HCT116 (cell line): ENCODE measurements around the gene SELENOK. TPM values are rescaled to one million over a fixed set of nuclear protein-coding genes. Genes with fewer than 3 reads are reported as not detected.

ENCODE experiments used
- ATAC-seq: fragments of 200-7000 bp; cut with Tn5 transposase; 2 replicates; pipeline ENCODE4 v1.9.1; 2020; ENCODE audit warnings: mild to moderate bottlenecking, moderate library complexity
- BruUV-seq: library from RNA; stranded (reverse); fragments of 400-500 nt; replicated peaks from 2 replicates; lab custom pipeline; 2021; lab: Mats Ljungman, UMichigan
- CTCF ChIA-PET: fragments of 300-600 bp; sonication (Branson Sonifier 250); formaldehyde crosslinking; loops from one replicate; lab custom pipeline; 2021; ENCODE audit warnings: antibody characterized with exemption; lab: Charles Lee
- POLR2A ChIA-PET: fragments of 300-600, 350-600 bp; sonication (Branson Sonifier 250); formaldehyde crosslinking; loops from one replicate; lab custom pipeline; 2021; ENCODE audit warnings: antibody characterized with exemption; lab: Charles Lee
- RAD21 ChIA-PET, 2 experiments: fragments of 300-600 bp; sonication (Branson Sonifier 250); formaldehyde crosslinking; loops; one replicate each; lab custom pipeline; 2023; ENCODE audit warnings: low total read pairs in 2 of 2; ENCODE audit not compliant: uncharacterized antibody in 2 of 2, unreplicated experiment in 2 of 2, low non-redundant PET in 1 of 2; lab: Charles Lee
- DNase-seq: peaks from one replicate; pipeline ENCODE4 v3.0.0-alpha.2; 2010; ENCODE audit warnings: low read depth, low spot score
- H2AFZ ChIP-seq: fragments of 200-600 bp; shearing (Covaris generic), sonication (generic); 2 replicates; pipeline ENCODE4 v1.6.1; 2017; ENCODE audit warnings: low read depth, mixed run types, mixed read lengths, antibody characterized with exemption, low read length; ENCODE audit not compliant: poor library complexity, severe bottlenecking
- H3K27ac ChIP-seq: 2 replicates; pipeline ENCODE4 v1.5.1; 2012; ENCODE audit warnings: low read depth, low read length
- H3K27me3 ChIP-seq: fragments of 200-600 bp; sonication (generic); 2 replicates; pipeline ENCODE4 v1.6.1; 2016; ENCODE audit warnings: mixed run types, low read length, mixed read lengths; ENCODE audit not compliant: insufficient read depth
- H3K36me3 ChIP-seq, 2 experiments: fragments of 200-500 bp in 1 of 2; fragments of 200-600 bp in 1 of 2; sonication (Bioruptor generic) in 1 of 2; sonication (generic) in 1 of 2; 2 replicates each; pipeline versions ENCODE4 v1.5.1 to v1.6.1; 2014 to 2016; ENCODE audit warnings: low read length in 2 of 2, inconsistent platforms in 1 of 2, mixed read lengths in 1 of 2, mixed run types in 1 of 2; ENCODE audit not compliant: insufficient read depth in 2 of 2, control insufficient read depth in 1 of 2
- H3K4me1 ChIP-seq, 2 experiments: fragments of 200-600 bp in 1 of 2; sonication (generic) in 1 of 2; 2 replicates each; pipeline versions ENCODE4 v1.5.1 to v1.6.1; 2012 to 2017; ENCODE audit warnings: low read length in 2 of 2, inconsistent platforms in 1 of 2, mild to moderate bottlenecking in 1 of 2, mixed read lengths in 1 of 2, mixed run types in 1 of 2, moderate library complexity in 1 of 2; ENCODE audit not compliant: insufficient read depth in 2 of 2, control insufficient read depth in 1 of 2
- H3K4me2 ChIP-seq: fragments of 200-600 bp; sonication (generic); 2 replicates; pipeline ENCODE4 v1.6.1; 2017; ENCODE audit warnings: mixed run types, low read length, mixed read lengths
- H3K4me3 ChIP-seq, 2 experiments: fragments of 200-600 bp in 1 of 2; sonication (generic) in 1 of 2; replicated peaks in 1 of 2; 2 replicates each; pipeline ENCODE4 v1.5.1; 2011 to 2016; ENCODE audit warnings: low read length in 2 of 2, control low read depth in 1 of 2, low read depth in 1 of 2, mild to moderate bottlenecking in 1 of 2, mixed read lengths in 1 of 2, mixed run types in 1 of 2
- H3K79me2 ChIP-seq: fragments of 200-600 bp; sonication (generic); 2 replicates; pipeline ENCODE4 v1.6.1; 2017; ENCODE audit warnings: mild to moderate bottlenecking, mixed run types, low read length, moderate library complexity, mixed read lengths; ENCODE audit not compliant: insufficient read depth
- H3K9ac ChIP-seq: fragments of 200-600 bp; sonication (generic); 2 replicates; pipeline ENCODE4 v1.6.1; 2016; ENCODE audit warnings: low read length, mixed read lengths
- H3K9me2 ChIP-seq: fragments of 200-600 bp; sonication (generic), shearing (Covaris generic); 2 replicates; pipeline ENCODE4 v1.6.1; 2017; ENCODE audit warnings: mixed run types, mild to moderate bottlenecking, moderate library complexity; ENCODE audit not compliant: insufficient read depth
- H3K9me3 ChIP-seq, 2 experiments: fragments of 200-500 bp in 1 of 2; fragments of 200-600 bp in 1 of 2; sonication (Bioruptor generic) in 1 of 2; sonication (generic) in 1 of 2; 2 replicates each; pipeline ENCODE4 v1.6.1; 2014 to 2017; ENCODE audit warnings: low read length in 2 of 2, mixed read lengths in 2 of 2, inconsistent platforms in 1 of 2, low read depth in 1 of 2, mild to moderate bottlenecking in 1 of 2, mixed run types in 1 of 2, moderate library complexity in 1 of 2; ENCODE audit not compliant: control insufficient read depth in 1 of 2, insufficient read depth in 1 of 2
- H4K20me1 ChIP-seq: fragments of 200-600 bp; sonication (generic), shearing (Covaris generic); 2 replicates; pipeline ENCODE4 v1.6.1; 2017; ENCODE audit warnings: mixed run types, mild to moderate bottlenecking, moderate library complexity; ENCODE audit not compliant: insufficient read depth
- ATF3 ChIP-seq: IDR thresholded peaks from 2 replicates; pipeline ENCODE4 v1.6.1; 2012
- CBX3 ChIP-seq: IDR thresholded peaks from 2 replicates; pipeline ENCODE4 v1.6.1; 2012; ENCODE audit warnings: low read depth
- CEBPB ChIP-seq: IDR thresholded peaks from 2 replicates; pipeline ENCODE4 v1.6.1; 2012; ENCODE audit warnings: low read depth
- CTCF ChIP-seq, 3 experiments: fragments of 200-600 bp in 1 of 3; sonication (generic) in 1 of 3; IDR thresholded peaks in 2 of 3; conservative IDR thresholded peaks in 1 of 3; 2 replicates each; pipeline ENCODE4 v1.5.1; 2012 to 2017; ENCODE audit warnings: low read depth in 2 of 3, low read length in 2 of 3, antibody characterized with exemption in 1 of 3, borderline replicate concordance in 1 of 3, control low read depth in 1 of 3, mild to moderate bottlenecking in 1 of 3, mixed read lengths in 1 of 3, mixed run types in 1 of 3, moderate library complexity in 1 of 3; ENCODE audit not compliant: insufficient read depth in 1 of 3
- ELF1 ChIP-seq: IDR thresholded peaks from 2 replicates; pipeline ENCODE4 v1.6.1; 2012; ENCODE audit warnings: low read depth, borderline replicate concordance
- EZH2 ChIP-seq: fragments of 200-600 bp; sonication (generic); IDR thresholded peaks from 2 replicates; pipeline ENCODE4 v1.6.1; 2017; ENCODE audit warnings: antibody characterized with exemption, mixed run types
- EZH2phosphoT487 ChIP-seq: fragments of 200-600 bp; IDR thresholded peaks from 2 replicates; pipeline ENCODE4 v1.6.1; 2018; ENCODE audit warnings: antibody characterized with exemption, borderline replicate concordance
- FOSL1 ChIP-seq: IDR thresholded peaks from 2 replicates; pipeline ENCODE4 v1.6.1; 2012; ENCODE audit warnings: low read depth
- JUND ChIP-seq: IDR thresholded peaks from 2 replicates; pipeline ENCODE4 v1.6.1; 2012
- MAX ChIP-seq: IDR thresholded peaks from 2 replicates; pipeline ENCODE4 v1.6.1; 2012
- POLR2A ChIP-seq: IDR thresholded peaks from 2 replicates; pipeline ENCODE4 v1.7.0; 2011; ENCODE audit warnings: borderline replicate concordance; ENCODE audit not compliant: insufficient read depth, insufficient read length; ENCODE audit errors: extremely low read depth
- RAD21 ChIP-seq: IDR thresholded peaks from 2 replicates; pipeline ENCODE4 v1.6.1; 2012; ENCODE audit warnings: low read depth, mild to moderate bottlenecking
- SIN3A ChIP-seq: IDR thresholded peaks from 2 replicates; pipeline ENCODE4 v1.6.1; 2012; ENCODE audit warnings: low read depth
- SP1 ChIP-seq: IDR thresholded peaks from 2 replicates; pipeline ENCODE4 v1.6.1; 2012; ENCODE audit warnings: low read depth
- SRF ChIP-seq: IDR thresholded peaks from 2 replicates; pipeline ENCODE4 v1.6.1; 2012; ENCODE audit warnings: low read depth
- TCF7L2 ChIP-seq: IDR thresholded peaks from 2 replicates; pipeline ENCODE4 v1.7.0; 2011; ENCODE audit warnings: borderline replicate concordance, inconsistent platforms; ENCODE audit not compliant: insufficient read depth, insufficient read length; ENCODE audit errors: extremely low read depth
- ZBTB33 ChIP-seq: IDR thresholded peaks from 2 replicates; pipeline ENCODE4 v1.6.1; 2011; ENCODE audit warnings: mild to moderate bottlenecking, low read length, moderate library complexity; ENCODE audit not compliant: insufficient replicate concordance; ENCODE audit errors: extremely low read depth
- ZFX ChIP-seq: fragments of 450-650 bp; IDR thresholded peaks from 2 replicates; pipeline ENCODE4 v1.6.1; 2017
- intact Hi-C: fragments of 100-400 bp; cut with micrococcal nuclease; formaldehyde crosslinking; loops from 2 replicates; pipeline ENCODE4 v1.10.0; 2022
- total RNA-seq: library from RNA; stranded (reverse); gene quantifications from one replicate; pipeline ENCODE4 v1.2.1, GENCODE V29; 2021; ENCODE audit not compliant: unreplicated experiment

Gene SELENOK
- total RNA-seq, 1 experiment from 2014 or later = 35.1 TPM

- ChIA-PET POLR2A (no interaction called here), CTCF (no interaction called here), RAD21 (no interaction called here)
- no peak overlapping the region for H3K4me2 ChIP-seq
- intact Hi-C loops = no loop called here
- DNase-seq (no peak), ATAC-seq (no peak)
- no peaks in the 10 kb centered on the region for H4K20me1 ChIP-seq
- peaks cover 7 to 23% of the 10 kb centered on the region in 2 experiments; a peak in 3 of 4 replicates for H3K36me3 ChIP-seq
- no peak overlapping the region for H3K4me3 ChIP-seq
- no peak for TF ChIP-seq CEBPB
- no peak for TF ChIP-seq ELF1
- TF ChIP-seq SIN3A = no peak
- TF ChIP-seq TCF7L2 = no peak
- no peak for TF ChIP-seq ZFX
- TF ChIP-seq CTCF (IDR thresholded peaks at IDR 0.05 in 2 of 3, conservative IDR thresholded peaks at IDR 0.05 in 1 of 3; ENCODE audit: borderline replicate concordance in 1 of 3, insufficient read depth in 1 of 3, low read depth in 2 of 3, low read length in 2 of 3) = no peak
- TF ChIP-seq CBX3 = no peak
- TF ChIP-seq ZBTB33 = no peak
- no peak for TF ChIP-seq SRF
- no peak for TF ChIP-seq JUND
- TF ChIP-seq RAD21 = no peak
- TF ChIP-seq EZH2 = no peak
- TF ChIP-seq SP1 = no peak
- no peak for TF ChIP-seq ATF3
- no peak for TF ChIP-seq MAX
- TF ChIP-seq POLR2A = no peak
- no peak for TF ChIP-seq FOSL1
- no peak for TF ChIP-seq EZH2phosphoT487
- no TSS peak for BruUV-seq
- no peaks in the 10 kb centered on the region for H3K9me2 ChIP-seq
- no peak overlapping the region for H3K27ac ChIP-seq
- no peak overlapping the region for H2AFZ ChIP-seq
- H3K79me2 ChIP-seq = peaks cover 37% of the 10 kb centered on the region
- H3K9me3 ChIP-seq = no peaks in the 10 kb centered on the region
- no peaks in the 10 kb centered on the region for H3K27me3 ChIP-seq
- H3K9ac ChIP-seq = no peak overlapping the region
- peaks cover 2 to 15% of the 10 kb centered on the region in 2 experiments; a peak in 1 of 4 replicates for H3K4me1 ChIP-seq
Measured at GRCh38 chr3:53884623-53885022, 7.0 kb downstream of the SELENOK start.
